Ecto neural progenitor cell (in vitro differentiated cells): Measurements from ENCODE around the gene COL11A2.

Experiments
- DNase-seq: peaks from one replicate; pipeline ENCODE4 v3.0.0-alpha.2; 2018; ENCODE audit warnings: low spot score

Gene COL11A2

GRCh38 chr6:33116841-33117711 is 75.2 kb downstream of the COL11A2 start:
- peak; percentile 58 for DNase-seq

- DNase-seq, result no peak
Observed at GRCh38 chr6:33116417-33116816, 75.8 kb downstream of the COL11A2 start.

GRCh38 chr6:33114406-33114805 is 77.9 kb downstream of the COL11A2 start:
- no peak for DNase-seq

DNA sequence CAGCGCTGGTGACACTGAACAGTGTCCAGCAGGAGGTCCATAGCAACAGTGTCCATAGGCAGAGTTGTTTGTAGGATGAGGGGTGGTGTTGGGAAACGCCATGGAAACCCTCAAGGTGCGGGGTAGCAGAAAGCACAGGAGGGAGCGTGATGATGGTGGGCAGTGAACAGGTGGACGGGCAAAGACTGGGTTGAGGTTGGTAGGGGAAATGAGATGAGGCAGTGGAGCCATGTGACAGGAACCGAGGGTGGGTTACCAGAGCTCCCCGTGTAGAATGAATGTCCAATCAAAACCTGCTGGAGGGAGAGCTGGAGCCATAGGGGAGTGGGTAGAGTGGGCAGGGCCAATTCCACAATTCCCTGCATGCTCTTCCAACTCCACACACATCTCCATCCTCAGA is 78.5 kb downstream of the COL11A2 start:
- no peak for DNase-seq
